Rectal smooth muscle tissue (tissue), 1 donor: ENCODE data around the gene PLEKHG2.
"Not testable (repeated sequence)": the region's sequence is repeated elsewhere in the genome, so short reads cannot be mapped to it uniquely, and the experiment has no call there.

Source experiments
- H3K27ac ChIP-seq: one replicate; pipeline ENCODE4 v1.7.0; 2013; ENCODE audit warnings: low read depth, low read length, inconsistent platforms
- H3K27me3 ChIP-seq: one replicate; pipeline ENCODE4 v1.7.0; 2013; ENCODE audit warnings: low read length; ENCODE audit not compliant: control insufficient read depth, insufficient read depth
- H3K36me3 ChIP-seq: one replicate; pipeline ENCODE4 v1.7.0; 2013; ENCODE audit warnings: low read length; ENCODE audit not compliant: control insufficient read depth, insufficient read depth
- H3K4me1 ChIP-seq: one replicate; pipeline ENCODE4 v1.7.0; 2013; ENCODE audit warnings: low read length; ENCODE audit not compliant: control insufficient read depth, insufficient read depth
- H3K4me3 ChIP-seq: one replicate; pipeline ENCODE4 v1.7.0; 2013; ENCODE audit warnings: low read length
- H3K9ac ChIP-seq: one replicate; pipeline ENCODE4 v1.7.0; 2013; ENCODE audit warnings: low read length

The PLEKHG2 gene

DNA sequence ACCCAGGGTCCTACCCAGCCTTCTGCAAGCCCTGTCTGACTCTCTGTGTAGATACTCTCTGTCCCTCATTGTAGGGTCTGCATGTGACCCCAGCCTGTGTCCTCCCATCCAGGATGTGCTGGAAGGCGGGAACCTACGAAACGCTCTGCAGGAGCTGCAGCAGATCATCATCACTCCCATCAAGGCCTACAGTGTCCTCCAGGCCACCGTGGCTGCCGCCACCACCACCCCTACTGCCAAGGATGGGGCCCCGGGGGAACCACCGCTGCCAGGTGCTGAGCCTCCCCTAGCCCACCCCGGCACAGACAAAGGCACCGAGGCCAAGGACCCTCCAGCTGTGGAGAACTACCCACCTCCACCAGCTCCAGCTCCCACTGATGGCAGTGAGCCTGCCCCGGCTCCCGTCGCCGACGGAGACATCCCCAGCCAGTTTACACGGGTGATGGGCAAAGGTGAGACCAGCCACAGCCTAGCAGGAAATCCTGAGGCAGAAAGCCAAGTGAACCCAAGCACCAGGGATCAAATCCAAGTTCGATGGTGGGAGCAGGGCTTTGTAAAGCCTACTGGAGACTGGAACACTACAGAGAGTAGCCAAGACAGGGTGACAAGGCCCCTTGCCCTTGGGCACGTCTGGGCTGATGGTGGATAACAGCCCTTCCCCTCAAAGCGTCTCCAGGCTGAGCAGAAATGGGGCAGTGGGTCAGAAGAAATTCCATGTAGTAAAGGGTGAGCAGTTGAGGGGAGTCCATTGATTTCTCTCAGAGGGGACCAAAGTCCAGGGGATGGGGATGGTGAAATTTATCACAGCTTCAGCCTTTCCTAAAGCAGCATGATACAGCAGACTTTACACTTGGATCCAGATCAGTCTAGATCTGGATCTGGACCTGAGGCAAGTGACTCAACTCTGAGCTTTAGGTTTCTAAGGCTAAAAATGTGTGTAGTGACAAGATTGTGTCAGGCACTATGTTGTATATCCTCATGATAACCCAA lies 34.8 kb upstream of the PLEKHG2 start:
- H3K4me3 ChIP-seq = no peak overlapping the region
- no peaks in the 10 kb centered on the region for H3K27me3 ChIP-seq
- H3K9ac ChIP-seq = no peak overlapping the region
- H3K27ac ChIP-seq = no peak overlapping the region
- peaks cover 8% of the 10 kb centered on the region for H3K4me1 ChIP-seq
- H3K36me3 ChIP-seq = peaks cover 54% of the 10 kb centered on the region

DNA sequence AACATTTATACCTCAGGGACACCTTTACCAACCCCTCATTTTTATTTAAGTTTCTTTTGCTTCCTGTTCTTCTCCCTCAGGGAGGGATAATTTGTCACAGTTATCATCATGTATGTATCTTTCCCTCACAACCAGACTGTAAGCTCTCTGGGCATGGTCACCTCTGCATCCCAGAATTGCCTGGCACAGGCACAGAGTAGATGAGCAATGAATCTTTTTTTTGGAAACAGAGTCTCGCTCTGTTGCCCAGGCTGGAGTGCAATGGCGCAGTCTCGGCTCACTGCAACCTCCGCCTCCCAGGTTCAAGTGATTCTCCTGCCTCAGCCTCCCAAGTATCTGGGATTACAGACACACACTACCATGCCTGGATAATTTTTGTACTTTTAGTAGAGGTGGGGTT lies 33.1 kb upstream of the PLEKHG2 start:
- H3K4me1 ChIP-seq, H3K27ac ChIP-seq, H3K9ac ChIP-seq, H3K4me3 ChIP-seq, H3K27me3 ChIP-seq: not testable (repeated sequence)
- peaks cover 57% of the 10 kb centered on the region for H3K36me3 ChIP-seq

DNA sequence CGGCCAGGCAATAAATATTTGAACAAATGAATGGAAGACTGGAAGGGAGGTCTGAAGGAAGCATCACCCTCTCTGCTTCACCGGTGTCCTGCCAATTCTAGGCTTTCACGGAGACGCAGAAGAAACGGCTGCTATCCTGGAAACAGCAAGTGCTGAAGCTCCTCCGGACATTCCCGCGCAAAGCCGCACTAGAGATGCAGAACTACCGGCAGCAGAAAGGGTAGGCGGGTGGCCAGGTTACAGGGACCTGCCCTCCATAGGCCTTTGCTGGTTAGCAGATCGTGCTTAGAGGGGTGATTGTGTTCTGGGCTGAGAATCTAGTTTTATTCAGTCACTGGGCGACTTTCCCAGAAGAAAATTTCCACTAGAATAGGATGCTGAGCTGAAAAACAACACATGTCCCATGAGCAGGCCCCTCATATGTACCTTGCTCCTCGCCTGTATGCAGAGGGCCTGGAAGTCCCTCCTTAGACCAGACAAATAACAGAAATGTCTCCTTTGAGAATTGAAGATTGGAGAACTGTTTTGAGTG lies 32.5 kb upstream of the PLEKHG2 start:
- Histone ChIP-seq H3K9ac (no peak overlapping the region), H3K27me3 (no peaks in the 10 kb centered on the region), H3K4me1 (no peaks in the 10 kb centered on the region), H3K4me3 (no peak overlapping the region), H3K36me3 (peaks cover 56% of the 10 kb centered on the region), H3K27ac (no peak overlapping the region)

DNA sequence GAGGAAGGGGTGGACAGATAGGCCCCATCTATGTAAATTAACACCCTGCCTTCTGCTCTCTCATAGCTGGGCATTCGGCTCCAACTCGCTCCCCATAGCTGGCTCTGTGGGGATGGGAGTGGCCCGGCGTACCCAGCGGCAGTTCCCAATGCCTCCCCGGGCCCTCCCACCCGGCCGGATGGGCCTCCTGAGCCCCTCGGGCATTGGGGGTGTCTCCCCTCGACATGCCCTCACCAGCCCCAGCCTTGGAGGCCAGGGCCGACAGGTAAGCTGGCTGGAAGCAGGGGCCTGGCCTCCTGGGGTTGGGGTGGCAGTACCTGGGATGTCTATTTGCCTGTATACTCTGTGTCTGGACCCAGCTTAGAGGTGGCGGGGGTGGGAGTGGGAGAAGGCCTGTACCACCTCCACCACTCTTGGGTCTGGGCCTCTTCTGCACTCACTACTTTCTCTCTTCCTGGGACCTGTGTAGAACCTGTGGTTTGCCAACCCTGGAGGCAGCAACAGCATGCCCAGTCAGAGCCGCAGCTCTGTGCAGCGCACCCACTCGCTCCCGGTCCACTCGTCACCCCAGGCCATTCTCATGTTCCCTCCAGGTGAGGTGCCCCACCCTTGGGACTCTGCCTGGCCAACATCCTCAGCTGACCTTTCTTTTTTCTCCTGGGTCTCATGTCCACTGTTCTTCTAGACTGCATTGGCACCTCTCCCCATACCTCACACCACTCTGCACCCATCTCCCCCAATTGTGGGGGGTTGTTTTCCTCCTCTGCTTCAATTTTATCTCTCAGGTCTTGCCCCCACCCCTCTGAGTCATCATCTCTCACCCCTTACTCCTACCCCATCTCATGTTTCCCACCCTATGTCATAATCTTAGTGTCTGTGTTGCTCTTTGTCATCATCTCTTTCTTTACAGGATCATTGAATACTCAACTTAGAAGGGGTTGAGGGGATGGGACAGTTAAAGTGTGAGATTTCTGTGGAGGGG lies 31.7 kb upstream of the PLEKHG2 start:
- Histone ChIP-seq H3K9ac (no peak overlapping the region), H3K36me3 (peaks cover 50% of the 10 kb centered on the region), H3K4me1 (no peaks in the 10 kb centered on the region), H3K4me3 (no peak overlapping the region), H3K27ac (no peak overlapping the region), H3K27me3 (no peaks in the 10 kb centered on the region)

DNA sequence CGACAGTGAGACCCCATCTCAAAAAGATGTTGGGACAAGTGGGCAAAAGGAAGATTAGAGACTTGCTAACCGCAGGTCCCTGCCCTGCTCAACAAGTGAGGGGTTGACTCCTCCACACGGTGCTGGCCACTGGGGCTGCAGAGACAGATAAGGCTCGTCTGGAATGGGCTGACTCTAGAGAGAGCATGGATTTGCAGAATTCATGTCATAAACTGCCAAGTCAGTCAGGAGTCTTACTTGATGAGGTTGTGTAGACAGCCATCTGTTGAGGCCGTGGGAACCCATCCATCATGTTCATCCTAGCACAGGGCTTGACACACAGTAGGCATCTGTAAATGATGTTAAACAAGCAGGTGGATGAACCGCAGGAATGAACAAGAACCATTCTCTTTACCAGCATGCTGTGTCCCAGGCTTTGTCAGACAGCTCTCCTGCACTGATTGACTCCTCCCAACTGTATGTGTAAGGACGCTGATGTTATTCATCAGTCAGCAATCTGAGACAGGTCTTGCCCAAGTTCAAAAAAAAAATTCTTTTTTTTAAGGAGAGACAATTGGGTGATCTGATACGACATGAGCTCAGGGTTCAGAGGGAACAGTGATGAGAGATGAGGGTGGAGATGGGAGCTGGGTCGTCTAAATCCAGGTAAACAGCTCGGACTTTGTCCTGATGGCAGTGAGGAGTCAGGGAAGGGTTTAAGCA lies 30.4 kb upstream of the PLEKHG2 start:
- H3K27ac ChIP-seq = no peak overlapping the region
- no peaks in the 10 kb centered on the region for H3K4me1 ChIP-seq
- no peak overlapping the region for H3K9ac ChIP-seq
- H3K36me3 ChIP-seq = peaks cover 56% of the 10 kb centered on the region
- H3K27me3 ChIP-seq = no peaks in the 10 kb centered on the region
- H3K4me3 ChIP-seq = no peak overlapping the region

DNA sequence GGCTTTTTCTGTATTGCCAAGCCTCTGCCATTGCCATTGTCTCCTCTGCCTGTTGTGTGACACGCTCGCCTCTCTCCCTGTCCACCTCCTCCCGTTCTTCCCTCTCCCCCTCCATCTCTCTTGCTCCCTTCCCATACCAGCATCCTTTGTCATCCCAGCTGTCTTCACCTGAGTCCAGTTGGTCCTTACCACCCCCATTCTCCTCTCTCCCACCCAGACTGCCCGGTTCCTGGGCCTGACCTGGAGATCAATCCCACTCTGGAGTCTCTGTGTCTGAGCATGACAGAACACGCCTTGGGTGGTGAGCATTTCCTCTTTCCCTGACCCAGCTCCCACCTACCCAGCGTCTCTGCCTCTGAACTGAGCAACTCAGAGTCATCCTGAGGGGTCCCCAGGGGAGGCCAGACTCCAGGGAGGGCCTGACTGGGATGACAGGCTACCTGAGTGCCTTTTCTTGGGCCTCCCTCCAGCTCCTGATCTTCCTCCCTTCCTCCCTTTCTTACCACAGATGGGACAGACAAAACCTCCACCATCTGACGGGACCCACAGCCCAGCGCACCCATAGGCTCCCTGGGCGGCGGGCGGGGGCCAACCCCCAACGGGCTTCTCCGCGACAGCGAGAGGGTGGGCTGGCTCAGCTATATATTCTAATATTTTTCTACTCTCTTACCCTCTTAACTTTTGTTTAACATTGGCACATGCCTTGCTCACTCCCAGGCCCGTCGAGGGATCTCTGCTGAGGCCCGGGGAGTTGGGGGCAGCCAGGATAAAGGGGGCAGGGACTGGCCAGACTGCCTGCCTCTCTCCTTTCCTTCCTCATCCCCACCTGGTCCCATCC lies 29.3 kb upstream of the PLEKHG2 start:
- Histone ChIP-seq H3K27me3 (no peaks in the 10 kb centered on the region), H3K27ac (no peak overlapping the region), H3K4me3 (no peak overlapping the region), H3K4me1 (no peaks in the 10 kb centered on the region), H3K36me3 (peaks cover 51% of the 10 kb centered on the region), H3K9ac (no peak overlapping the region)

DNA sequence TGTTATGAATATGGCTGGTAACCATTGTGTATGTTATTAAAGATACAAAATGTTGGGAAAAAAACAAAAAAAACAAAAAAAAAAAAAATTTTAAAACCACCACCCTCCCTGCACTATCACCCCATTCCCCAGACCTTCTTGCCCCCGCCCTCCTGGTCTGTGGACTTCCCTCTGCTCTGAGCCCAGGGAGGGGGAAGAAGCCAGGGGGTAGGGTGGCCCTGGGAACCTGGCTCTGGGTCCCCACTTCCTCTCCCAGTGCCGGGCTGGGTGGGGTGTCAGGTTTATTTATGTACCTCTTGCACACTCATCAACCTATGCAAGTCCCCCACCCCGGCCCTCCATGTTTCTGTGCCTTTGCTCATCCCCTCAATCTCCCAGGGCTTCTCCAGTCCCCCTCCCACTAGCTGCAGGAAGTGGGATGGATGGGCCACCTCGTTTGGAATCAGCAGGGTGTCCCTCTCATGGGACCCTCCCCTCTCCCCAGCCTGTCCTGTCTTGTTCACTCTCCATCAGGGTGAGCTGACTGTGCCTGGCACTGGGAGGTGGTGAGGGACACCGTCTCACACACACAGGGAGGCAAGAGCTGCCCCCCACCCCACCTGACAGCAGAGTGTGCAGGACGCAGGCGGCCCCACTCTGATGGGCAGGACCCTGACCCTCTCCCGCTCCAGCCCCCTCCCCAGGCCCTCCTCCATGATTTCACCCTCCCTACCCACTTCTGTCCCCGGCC lies 27.5 kb upstream of the PLEKHG2 start:
- H3K4me1 ChIP-seq = peaks cover 4% of the 10 kb centered on the region
- peaks cover 52% of the 10 kb centered on the region for H3K36me3 ChIP-seq
- no peaks in the 10 kb centered on the region for H3K27me3 ChIP-seq
- no peak overlapping the region for H3K4me3 ChIP-seq
- H3K27ac ChIP-seq = no peak overlapping the region
- no peak overlapping the region for H3K9ac ChIP-seq

DNA sequence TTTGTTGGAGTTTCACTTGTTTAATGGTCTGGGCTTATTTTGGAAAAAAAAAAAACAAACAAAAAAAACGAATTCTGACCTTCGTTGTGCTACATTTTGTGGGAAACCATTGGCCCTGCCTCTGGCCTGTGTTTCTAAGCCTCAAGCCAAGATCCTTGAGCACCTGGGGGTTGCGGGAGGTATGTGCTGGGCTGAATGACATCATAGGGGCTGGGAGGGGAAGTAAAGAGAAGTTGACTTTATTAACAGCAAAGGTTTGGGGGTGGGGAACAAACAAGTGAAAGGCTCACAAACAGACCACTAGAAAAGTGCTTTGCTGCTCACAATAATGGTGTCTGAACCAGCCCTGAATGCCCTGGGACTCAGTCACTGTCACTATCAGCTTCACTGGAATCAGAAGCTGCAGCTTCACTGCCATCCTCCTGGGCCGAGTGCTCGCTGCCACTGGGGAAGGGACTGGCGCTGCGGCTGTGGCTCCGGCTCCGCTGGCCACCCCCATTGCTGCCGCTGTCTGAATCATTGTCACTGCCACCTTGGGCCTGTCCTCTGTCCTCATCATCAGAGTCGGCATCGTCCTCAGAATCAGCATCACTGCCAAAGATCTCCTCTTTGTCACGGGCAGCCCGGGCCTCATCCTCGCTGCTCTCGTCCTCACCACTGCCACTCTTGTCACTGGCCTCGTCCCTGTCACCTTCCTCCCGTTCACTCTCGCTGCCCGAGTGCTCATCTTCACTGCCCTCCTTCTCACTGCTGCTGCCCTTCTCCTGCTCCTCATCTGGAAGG lies 26.6 kb upstream of the PLEKHG2 start:
- Histone ChIP-seq H3K4me3 (no peak overlapping the region), H3K27ac (no peak overlapping the region), H3K36me3 (peaks cover 47% of the 10 kb centered on the region), H3K4me1 (peaks cover 9% of the 10 kb centered on the region), H3K27me3 (no peaks in the 10 kb centered on the region), H3K9ac (no peak overlapping the region)

DNA sequence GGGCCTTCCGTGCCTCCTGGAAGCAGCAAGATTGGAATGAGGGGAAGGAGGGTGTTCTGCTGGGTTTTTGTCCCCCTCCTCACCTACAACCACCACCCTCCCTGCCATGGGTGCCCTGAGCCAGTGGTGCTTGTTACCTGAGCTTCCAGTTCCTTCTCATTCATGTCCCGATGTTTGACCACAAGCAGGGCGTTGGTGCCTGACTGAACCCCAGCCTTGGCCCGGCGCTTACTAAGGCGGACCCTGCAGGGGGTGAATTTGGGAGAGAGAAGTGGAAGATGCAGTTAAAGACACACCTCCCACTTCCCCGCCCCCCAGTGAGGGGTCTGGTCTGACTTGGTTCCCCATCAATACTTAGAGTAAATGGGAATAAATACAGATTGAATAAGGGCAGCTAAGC lies 25.9 kb upstream of the PLEKHG2 start:
- no peak overlapping the region for H3K4me3 ChIP-seq
- H3K27me3 ChIP-seq = no peaks in the 10 kb centered on the region
- H3K27ac ChIP-seq = no peak overlapping the region
- H3K4me1 ChIP-seq = peaks cover 9% of the 10 kb centered on the region
- peaks cover 43% of the 10 kb centered on the region for H3K36me3 ChIP-seq
- H3K9ac ChIP-seq = no peak overlapping the region

DNA sequence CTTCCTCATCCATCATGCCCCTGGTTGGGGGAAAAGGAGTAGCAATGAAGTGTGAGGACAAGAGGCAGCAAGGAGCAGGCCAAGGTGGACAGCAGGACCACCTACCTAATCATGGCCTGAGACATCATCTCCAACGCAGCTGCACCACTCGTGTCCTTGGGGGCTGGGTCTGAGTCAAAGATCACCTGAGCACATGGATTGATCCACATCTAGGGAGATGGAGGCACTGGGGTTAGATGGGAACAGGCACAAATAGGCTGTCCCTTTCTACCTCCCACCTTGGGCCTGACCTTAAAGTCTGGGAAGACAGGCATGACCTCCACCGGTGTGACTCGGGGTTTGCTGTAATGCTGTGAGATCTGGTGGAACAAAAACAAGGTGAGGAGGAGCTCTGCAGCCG lies 23.8 kb upstream of the PLEKHG2 start:
- H3K9ac ChIP-seq = no peak overlapping the region
- no peak overlapping the region for H3K27ac ChIP-seq
- H3K27me3 ChIP-seq = no peaks in the 10 kb centered on the region
- H3K36me3 ChIP-seq = peaks cover 41% of the 10 kb centered on the region
- H3K4me1 ChIP-seq = peaks cover 13% of the 10 kb centered on the region
- H3K4me3 ChIP-seq = no peak overlapping the region
